Inflammatory macrophage treated with lipopolysaccharide for 1 hour (primary cell): ENCODE results near the gene ZXDC.

ENCODE experiments used
- DNase-seq, 2 donors: peaks; one replicate each; pipeline ENCODE4 v3.0.0-alpha.2; 2020 to 2022

ZXDC gene

GRCh38 chr3:126472277-126473006 is 3.2 kb downstream of the ZXDC start:
- DNase-seq, result peak; percentile 96 to 99

- peak in 1 of 2 donors; percentile 23 for DNase-seq
Measured at GRCh38 chr3:126469479-126469878, 6.2 kb downstream of the ZXDC start.

GRCh38 chr3:126468028-126468891 is 7.4 kb downstream of the ZXDC start:
- DNase-seq, result peak; percentile 56 to 64

GRCh38 chr3:126467611-126467955 is 8.1 kb downstream of the ZXDC start:
- DNase-seq, result no peak

- no peak for DNase-seq
Measured at GRCh38 chr3:126466886-126467610, 8.6 kb downstream of the ZXDC start.

GRCh38 chr3:126465928-126466544 is 9.7 kb downstream of the ZXDC start:
- DNase-seq, result peak; percentile 62

GRCh38 chr3:126464997-126465396 is 10.7 kb downstream of the ZXDC start:
- DNase-seq, result no peak

GRCh38 chr3:126464494-126464893 is 11.2 kb downstream of the ZXDC start:
- DNase-seq, result peak; percentile 25 to 28

- no peak for DNase-seq
Measured at GRCh38 chr3:126464093-126464492, 11.6 kb downstream of the ZXDC start.

GRCh38 chr3:126463521-126463920 is 12.2 kb downstream of the ZXDC start:
- DNase-seq, result no peak

- no peak for DNase-seq
Measured at GRCh38 chr3:126461450-126462070, 14.1 kb downstream of the ZXDC start.

- DNase-seq, result no peak
Measured at GRCh38 chr3:126460381-126460780, 15.3 kb downstream of the ZXDC start.

- no peak for DNase-seq
Measured at GRCh38 chr3:126459763-126460127, 15.9 kb downstream of the ZXDC start.

GRCh38 chr3:126459111-126459762 is 16.5 kb downstream of the ZXDC start:
- no peak for DNase-seq

- DNase-seq, result no peak
Measured at GRCh38 chr3:126456766-126457388, 18.8 kb downstream of the ZXDC start.

- DNase-seq, result no peak
Measured at GRCh38 chr3:126456211-126456610, 19.5 kb downstream of the ZXDC start.

- DNase-seq, result no peak
Measured at GRCh38 chr3:126454437-126455198, 21.1 kb downstream of the ZXDC start.

GRCh38 chr3:126454025-126454424 is 21.7 kb downstream of the ZXDC start:
- no peak for DNase-seq

- no peak for DNase-seq
Measured at GRCh38 chr3:126452213-126452612, 23.5 kb downstream of the ZXDC start.

GRCh38 chr3:126451511-126451910 is 24.2 kb downstream of the ZXDC start:
- no peak for DNase-seq

GRCh38 chr3:126450744-126451143 is 24.9 kb downstream of the ZXDC start:
- DNase-seq, result no peak
